Activated CD8-positive, alpha-beta T cell treated with anti-CD3 and anti-CD28 coated beads, Interleukin-2, amount 10 ng/mL, durations not matched to agents 7 days and 5 days (primary cell): Measurements from ENCODE around the gene AURKA. TPM values are rescaled to one million over a fixed set of nuclear protein-coding genes. Genes with fewer than 3 reads are reported as not detected.

Experiments used
- ATAC-seq: fragments of 150-1000 bp; cut with Tn5 transposase; one replicate; pipeline ENCODE4 v1.10.0; 2021; ENCODE audit warnings: moderate library complexity
- CTCF ChIA-PET: fragments of 350-600 bp; sonication (Branson Sonifier 250); formaldehyde crosslinking; loops from one replicate; lab custom pipeline; 2021; ENCODE audit warnings: antibody characterized with exemption; lab: Charles Lee
- POLR2A ChIA-PET: fragments of 350-600 bp; sonication (Branson Sonifier 250); formaldehyde crosslinking; loops from one replicate; lab custom pipeline; 2021; ENCODE audit warnings: antibody characterized with exemption; lab: Charles Lee
- DNase-seq: peaks from one replicate; pipeline ENCODE4 v3.0.0-alpha.2; 2020
- H3K27ac Mint-ChIP-seq: one replicate; pipeline ENCODE4 v1.8.0; 2021; ENCODE audit warnings: mild to moderate bottlenecking, mixed read lengths
- H3K27me3 Mint-ChIP-seq: one replicate; pipeline ENCODE4 v1.8.0; 2021; ENCODE audit warnings: low read depth, mixed read lengths
- H3K36me3 Mint-ChIP-seq: one replicate; pipeline ENCODE4 v1.8.0; 2021; ENCODE audit warnings: low read depth, mixed read lengths
- H3K4me1 Mint-ChIP-seq: one replicate; pipeline ENCODE4 v1.8.0; 2021; ENCODE audit warnings: low read depth, mixed read lengths
- H3K4me3 Mint-ChIP-seq: one replicate; pipeline ENCODE4 v1.8.0; 2021; ENCODE audit warnings: mild to moderate bottlenecking, mixed read lengths
- H3K9me3 Mint-ChIP-seq: one replicate; pipeline ENCODE4 v1.8.0; 2022; ENCODE audit warnings: mixed read lengths; ENCODE audit not compliant: insufficient read depth
- total RNA-seq, 2 experiments: library from RNA; stranded (reverse); gene quantifications; one replicate each; pipeline ENCODE4 v1.2.3, GENCODE V29; 2021

Gene AURKA
- total RNA-seq, result 10 to 100 TPM; 92.7 to 94.2 TPM

DNA sequence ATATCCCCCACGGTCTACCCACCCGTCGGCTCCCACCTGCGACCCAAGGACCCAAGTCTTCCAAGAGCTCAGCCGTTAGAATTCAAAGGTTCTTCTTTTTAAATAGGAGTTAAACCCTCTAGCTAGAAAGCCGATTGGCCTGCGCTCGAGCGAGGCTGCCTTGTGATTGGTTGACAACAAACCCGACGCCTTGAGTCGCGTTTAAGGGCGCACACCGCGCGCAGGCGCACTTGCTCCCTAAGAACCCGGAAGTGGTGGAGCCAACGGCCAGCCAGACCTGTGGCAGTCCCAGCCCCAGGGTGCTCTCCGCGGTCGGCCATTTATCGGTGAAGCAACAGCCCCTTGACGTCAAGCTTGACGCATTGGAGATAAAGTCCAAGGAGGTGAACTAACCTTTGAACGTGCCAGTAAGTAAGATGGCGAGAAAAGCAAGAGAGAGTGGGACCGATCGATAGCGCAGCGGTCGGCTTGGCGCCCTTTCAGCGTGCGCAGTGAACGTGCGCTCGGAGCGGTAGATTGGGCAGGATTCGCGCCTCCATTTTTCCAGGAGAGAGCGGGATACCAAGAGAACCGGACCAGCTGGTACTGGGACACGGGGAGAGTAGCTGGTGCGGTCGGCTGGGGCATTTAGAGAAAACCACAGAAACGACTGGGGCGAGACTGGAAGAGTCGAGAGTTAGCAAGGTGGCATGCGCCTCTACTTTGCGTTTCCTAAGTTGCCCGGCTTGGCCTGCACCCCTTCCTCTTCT is at the start of gene AURKA, which contains the start of gene CSTF1:
AURKA (minus strand) TSS at position 84 of the 749 bp plus-strand sequence. CDS start 4,018 bp downstream, outside the sequence.
CSTF1 (plus strand) TSS at position 514 of the 749 bp plus-strand sequence. CDS start 2,908 bp downstream, outside the sequence.
- CTCF ChIA-PET, result interaction anchor here (1.0 to 2.4 kb wide), 8 partner anchors 11 to 144 kb away, joined by 3 to 12 read pairs (median 3); partner anchors contain the start of genes CASS4, MC3R and RTF2

GRCh38 chr20:56440346-56441007 is 48.5 kb upstream of the AURKA start:
- DNase-seq, result peak; percentile 84

More for the DNA sequence above, at the start of gene AURKA, which contains the start of gene CSTF1:
- peaks cover 72% of the 10 kb centered on the region for H3K36me3 Mint-ChIP-seq
- H3K27me3 Mint-ChIP-seq, result no peaks in the 10 kb centered on the region
- ATAC-seq, result peak; percentile 95
- no peak within 1 kb of the TSS for H3K27ac Mint-ChIP-seq
- POLR2A ChIA-PET, result interaction anchor here (0.6 to 3.2 kb wide), 24 partner anchors 10 to 1013 kb away, joined by 3 to 36 read pairs (median 4); partner anchors contain the start of genes CASS4 and RTF2
- no peaks in the 10 kb centered on the region for H3K9me3 Mint-ChIP-seq
- no peak within 1 kb of the TSS for H3K4me3 Mint-ChIP-seq
- peak; percentile 99 for DNase-seq
- peaks cover 58% of the 10 kb centered on the region for H3K4me1 Mint-ChIP-seq

GRCh38 chr20:56439771-56440291 is 47.8 kb upstream of the AURKA start:
- ATAC-seq, result peak; percentile 42
- H3K9me3 Mint-ChIP-seq, result no peaks in the 10 kb centered on the region

More at GRCh38 chr20:56440346-56441007, 48.5 kb upstream of the AURKA start:
- CTCF ChIA-PET, result interaction anchor here (1.0 to 3.0 kb wide), 7 partner anchors 15 to 43 kb away, joined by 3 to 10 read pairs (median 5); partner anchors contain the start of gene CASS4
- POLR2A ChIA-PET, result interaction anchor here (1.0 to 1.8 kb wide), 3 partner anchors 12 to 29 kb away, joined by 3 to 10 read pairs (median 7); partner anchors contain the start of gene CASS4
- Mint-ChIP-seq H3K27me3 (no peaks in the 10 kb centered on the region), H3K27ac (peak overlapping the region; percentile 88), H3K9me3 (no peaks in the 10 kb centered on the region), H3K36me3 (peaks cover 53% of the 10 kb centered on the region), H3K4me3 (peak overlapping the region; percentile 42), H3K4me1 (peaks cover 64% of the 10 kb centered on the region)
- peak; percentile 64 for ATAC-seq

GRCh38 chr20:56438284-56438683 is 46.3 kb upstream of the AURKA start:
- POLR2A ChIA-PET, result no interaction called here
- Mint-ChIP-seq H3K9me3 (no peaks in the 10 kb centered on the region), H3K36me3 (peaks cover 56% of the 10 kb centered on the region), H3K27me3 (no peaks in the 10 kb centered on the region), H3K4me3 (no peak overlapping the region), H3K4me1 (peaks cover 59% of the 10 kb centered on the region), H3K27ac (peak overlapping the region; percentile 32)
- DNase-seq, result no peak
- CTCF ChIA-PET, result interaction anchor here (0.6 kb wide), 1 partner anchor 810 kb away, joined by 3 read pairs; no protein-coding TSS in a partner anchor
- no peak for ATAC-seq

More at GRCh38 chr20:56439771-56440291, 47.8 kb upstream of the AURKA start:
- DNase-seq, result peak; percentile 43
- peak overlapping the region; percentile 88 for H3K27ac Mint-ChIP-seq
- peaks cover 62% of the 10 kb centered on the region for H3K4me1 Mint-ChIP-seq
- peak overlapping the region; percentile 42 for H3K4me3 Mint-ChIP-seq
- CTCF ChIA-PET, result interaction anchor here (0.9 to 1.7 kb wide), 8 partner anchors 14 to 42 kb away, joined by 3 to 10 read pairs (median 4); partner anchors contain the start of gene CASS4
- POLR2A ChIA-PET, result interaction anchor here (1.0 to 1.8 kb wide), 5 partner anchors 9 to 48 kb away, joined by 3 to 10 read pairs (median 7); partner anchors contain the start of genes AURKA, CASS4 and CSTF1
- peaks cover 51% of the 10 kb centered on the region for H3K36me3 Mint-ChIP-seq
- no peaks in the 10 kb centered on the region for H3K27me3 Mint-ChIP-seq

GRCh38 chr20:56437196-56437960 is 45.4 kb upstream of the AURKA start:
- peaks cover 59% of the 10 kb centered on the region for H3K36me3 Mint-ChIP-seq
- no peak for ATAC-seq
- no peak overlapping the region for H3K27ac Mint-ChIP-seq
- ChIA-PET CTCF (no interaction called here), POLR2A (interaction anchor here (1.0 kb wide), 1 partner anchor 25 kb away, joined by 3 read pairs; the partner anchor contains the start of gene CASS4)
- peaks cover 58% of the 10 kb centered on the region for H3K4me1 Mint-ChIP-seq
- H3K27me3 Mint-ChIP-seq, result no peaks in the 10 kb centered on the region
- no peaks in the 10 kb centered on the region for H3K9me3 Mint-ChIP-seq
- DNase-seq, result no peak
- no peak overlapping the region for H3K4me3 Mint-ChIP-seq

- no peak overlapping the region for H3K27ac Mint-ChIP-seq
- H3K36me3 Mint-ChIP-seq, result peaks cover 66% of the 10 kb centered on the region
- ATAC-seq (no peak), DNase-seq (no peak)
- POLR2A ChIA-PET, result no interaction called here
- H3K27me3 Mint-ChIP-seq, result no peaks in the 10 kb centered on the region
- H3K4me3 Mint-ChIP-seq, result no peak overlapping the region
- CTCF ChIA-PET, result interaction anchor here (0.9 kb wide), 1 partner anchor 13 kb away, joined by 4 read pairs; no protein-coding TSS in a partner anchor
- no peaks in the 10 kb centered on the region for H3K9me3 Mint-ChIP-seq
- H3K4me1 Mint-ChIP-seq, result peaks cover 54% of the 10 kb centered on the region
Measured at GRCh38 chr20:56433880-56434255, 41.9 kb upstream of the AURKA start.

GRCh38 chr20:56433221-56433879 is 41.3 kb upstream of the AURKA start:
- H3K4me3 Mint-ChIP-seq, result no peak overlapping the region
- ATAC-seq, result no peak
- POLR2A ChIA-PET, result no interaction called here
- H3K27me3 Mint-ChIP-seq, result no peaks in the 10 kb centered on the region
- peaks cover 56% of the 10 kb centered on the region for H3K4me1 Mint-ChIP-seq
- no peaks in the 10 kb centered on the region for H3K9me3 Mint-ChIP-seq
- CTCF ChIA-PET, result interaction anchor here (0.6 to 0.9 kb wide), 2 partner anchors 9 to 13 kb away, joined by 3 to 4 read pairs; no protein-coding TSS in a partner anchor
- no peak for DNase-seq
- peaks cover 68% of the 10 kb centered on the region for H3K36me3 Mint-ChIP-seq
- H3K27ac Mint-ChIP-seq, result no peak overlapping the region

DNA sequence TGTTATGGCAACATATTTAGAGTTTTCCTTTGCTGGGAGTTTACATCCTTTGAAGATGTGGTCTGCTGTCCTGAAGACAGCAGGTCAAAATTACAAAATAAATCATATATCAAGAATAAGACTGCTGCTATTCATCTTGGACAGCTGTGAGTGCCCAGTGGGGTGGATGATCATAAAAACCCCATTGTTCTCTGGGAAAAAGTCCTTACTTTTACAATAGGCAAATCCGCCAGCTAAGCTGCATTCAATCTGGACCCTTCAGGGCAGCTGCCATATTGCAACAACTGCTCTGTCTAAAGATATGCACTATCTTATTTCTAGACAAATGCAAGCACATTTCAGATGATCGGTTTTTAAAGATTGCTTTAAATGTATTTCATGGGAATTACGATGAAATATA is 39.5 kb upstream of the AURKA start:
- no peak for DNase-seq
- Mint-ChIP-seq H3K27me3 (no peaks in the 10 kb centered on the region), H3K9me3 (no peaks in the 10 kb centered on the region), H3K27ac (no peak overlapping the region), H3K4me3 (no peak overlapping the region), H3K36me3 (peaks cover 59% of the 10 kb centered on the region), H3K4me1 (peaks cover 55% of the 10 kb centered on the region)
- ChIA-PET CTCF (interaction anchor here (0.6 kb wide), 1 partner anchor 13 kb away, joined by 3 read pairs; no protein-coding TSS in a partner anchor), POLR2A (no interaction called here)
- no peak for ATAC-seq

- ATAC-seq, result no peak
- ChIA-PET POLR2A (interaction anchor here (1.0 kb wide), 1 partner anchor 8 kb away, joined by 3 read pairs; no protein-coding TSS in a partner anchor), CTCF (interaction anchor here (3.6 kb wide), 1 partner anchor 11 kb away, joined by 24 read pairs; no protein-coding TSS in a partner anchor)
- Mint-ChIP-seq H3K27ac (peak overlapping the region; percentile 90), H3K4me1 (peaks cover 55% of the 10 kb centered on the region), H3K9me3 (no peaks in the 10 kb centered on the region), H3K4me3 (no peak overlapping the region), H3K27me3 (no peaks in the 10 kb centered on the region), H3K36me3 (peaks cover 60% of the 10 kb centered on the region)
- DNase-seq, result no peak
Measured at GRCh38 chr20:56430957-56431356, 38.9 kb upstream of the AURKA start.

GRCh38 chr20:56430461-56430860 is 38.4 kb upstream of the AURKA start:
- ATAC-seq (no peak), DNase-seq (no peak)
- Mint-ChIP-seq H3K9me3 (no peaks in the 10 kb centered on the region), H3K4me1 (peaks cover 56% of the 10 kb centered on the region), H3K27ac (peak overlapping the region; percentile 90), H3K4me3 (peak overlapping the region; percentile 68), H3K27me3 (no peaks in the 10 kb centered on the region), H3K36me3 (peaks cover 60% of the 10 kb centered on the region)
- CTCF ChIA-PET, result interaction anchor here (3.6 kb wide), 1 partner anchor 11 kb away, joined by 24 read pairs; no protein-coding TSS in a partner anchor
- POLR2A ChIA-PET, result interaction anchor here (1.0 kb wide), 1 partner anchor 9 kb away, joined by 3 read pairs; no protein-coding TSS in a partner anchor
